GM18526 (cell line): ENCODE measurements around the gene MAPK10.

ENCODE experiments used
- POLR2A ChIP-seq: IDR thresholded peaks from 3 replicates; pipeline ENCODE4 v1.6.1; 2011; ENCODE audit not compliant: insufficient read length; ENCODE audit errors: extremely low read depth

MAPK10 gene

DNA sequence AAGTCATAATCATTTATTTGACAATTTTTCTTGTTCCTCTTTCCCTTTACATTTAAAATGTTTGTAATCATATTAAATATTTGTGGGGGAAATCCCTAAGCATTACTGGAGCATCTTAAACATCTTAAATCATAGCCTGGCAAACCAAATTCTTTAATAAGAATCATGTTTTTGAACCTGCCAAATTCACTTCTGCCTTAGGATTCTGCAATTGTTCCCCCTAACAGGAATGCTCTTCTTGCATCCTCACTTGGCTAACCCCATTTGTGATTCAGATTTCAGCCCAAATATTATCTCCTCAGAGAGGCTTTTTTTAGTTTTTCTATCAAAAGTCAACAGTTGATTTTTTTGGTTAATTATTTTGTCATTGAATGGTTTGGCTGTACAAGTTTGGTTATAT lies 241.1 kb downstream of the MAPK10 start:
- TF ChIP-seq POLR2A: no peak

DNA sequence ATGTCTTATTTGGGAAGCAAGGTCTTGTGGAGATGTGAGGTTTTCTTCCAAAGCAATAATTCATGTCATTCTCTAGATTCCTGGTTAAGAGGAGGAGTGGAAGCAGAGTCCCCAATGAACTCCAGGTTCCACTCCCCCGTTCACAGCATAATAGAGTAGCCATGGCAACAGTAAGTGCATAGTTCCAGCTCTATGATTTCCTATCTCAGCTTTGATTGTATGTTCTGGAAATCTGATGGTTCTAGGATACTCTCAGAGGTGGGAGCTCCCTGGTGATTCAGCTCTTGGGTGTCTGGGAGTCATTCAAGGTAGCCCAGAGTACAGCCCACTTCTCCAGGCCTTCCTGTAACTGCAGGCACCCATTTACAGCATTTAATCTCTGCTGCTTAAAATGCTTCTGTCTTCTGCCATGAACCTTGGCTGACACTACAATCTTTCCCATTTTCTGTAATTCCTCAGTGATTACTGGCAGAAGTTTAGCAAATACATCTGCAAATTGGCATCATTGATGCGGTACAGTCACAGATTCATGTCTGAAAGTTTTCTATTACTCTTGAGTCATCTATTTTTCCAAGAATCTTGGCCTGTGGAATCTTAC lies 242.0 kb downstream of the MAPK10 start:
- TF ChIP-seq POLR2A: no peak

DNA sequence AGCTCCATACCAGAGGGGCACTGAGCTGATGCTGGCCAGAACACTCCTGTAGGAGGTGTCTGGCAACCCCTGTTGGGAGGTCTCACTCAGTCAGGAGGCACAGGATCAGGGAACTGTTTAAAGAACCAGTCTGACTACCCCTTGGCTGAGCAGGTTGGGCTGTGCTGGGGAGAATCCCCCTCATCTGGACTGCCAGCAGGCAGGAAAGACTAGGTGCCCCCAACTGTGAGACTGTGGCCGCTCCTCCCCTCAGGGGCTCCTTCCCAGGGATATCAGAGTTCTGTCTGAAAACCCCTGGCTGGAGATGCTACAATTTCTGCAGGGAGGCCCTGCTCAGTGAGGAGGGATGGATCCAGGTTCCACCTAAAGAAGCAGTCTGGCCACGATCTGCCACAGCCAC lies 245.3 kb downstream of the MAPK10 start:
- TF ChIP-seq POLR2A: no peak

DNA sequence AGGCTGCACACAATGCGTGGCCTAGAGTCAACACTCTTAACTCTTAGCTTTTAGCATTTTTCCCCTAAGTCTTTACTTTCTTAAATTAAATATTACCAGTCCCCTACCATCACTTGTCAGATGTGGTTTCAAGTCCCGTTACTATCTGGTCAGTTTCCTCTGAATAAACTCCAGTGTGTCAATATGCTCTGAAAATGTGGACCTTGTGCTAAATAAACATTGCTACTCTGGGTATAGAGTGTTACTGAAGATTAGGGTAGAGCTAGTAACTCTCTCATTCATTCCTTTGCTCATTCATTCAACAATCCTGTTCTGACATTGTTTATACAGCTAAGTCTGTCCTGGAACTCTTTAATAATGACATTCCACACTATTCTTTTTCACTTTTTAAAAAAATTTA lies 251.0 kb downstream of the MAPK10 start:
- no peak for TF ChIP-seq POLR2A

DNA sequence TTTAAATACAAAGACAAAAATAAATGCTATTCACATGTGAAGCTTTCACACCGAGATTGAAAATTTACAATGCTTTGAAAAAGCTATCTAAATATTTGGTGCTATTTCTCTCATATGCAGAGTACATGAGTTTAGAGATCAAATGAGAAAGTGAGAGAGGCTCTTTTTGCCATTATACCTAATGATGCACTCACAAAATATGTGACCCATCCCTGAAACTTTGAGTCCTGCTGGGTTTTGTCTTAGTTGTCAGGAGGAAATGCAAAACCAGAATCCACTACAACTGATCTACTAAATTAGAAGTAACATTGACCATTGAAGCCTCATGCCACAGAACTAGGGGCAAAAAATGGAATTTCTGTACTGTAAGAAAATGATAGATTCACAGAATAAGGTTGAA lies 251.7 kb downstream of the MAPK10 start:
- TF ChIP-seq POLR2A: no peak

DNA sequence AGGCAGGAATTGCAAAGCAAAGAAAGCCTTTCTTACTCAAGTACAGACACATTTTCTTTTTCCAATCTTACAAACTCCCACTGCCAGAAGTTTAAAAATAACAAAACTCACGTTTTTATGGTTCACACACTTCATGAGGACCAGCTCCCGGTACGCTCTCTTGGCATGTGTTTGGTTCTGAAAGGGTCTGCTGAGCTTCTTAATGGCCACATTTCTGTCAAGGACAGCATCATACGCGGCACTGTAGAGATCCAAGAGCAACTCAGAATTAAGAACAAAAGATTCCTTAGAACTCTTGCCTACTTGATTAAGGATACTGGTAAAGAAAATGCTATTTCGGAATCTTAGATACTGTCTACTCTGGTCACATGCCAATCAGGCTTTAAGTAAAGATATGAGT lies 252.7 kb downstream of the MAPK10 start:
- TF ChIP-seq POLR2A: no peak

DNA sequence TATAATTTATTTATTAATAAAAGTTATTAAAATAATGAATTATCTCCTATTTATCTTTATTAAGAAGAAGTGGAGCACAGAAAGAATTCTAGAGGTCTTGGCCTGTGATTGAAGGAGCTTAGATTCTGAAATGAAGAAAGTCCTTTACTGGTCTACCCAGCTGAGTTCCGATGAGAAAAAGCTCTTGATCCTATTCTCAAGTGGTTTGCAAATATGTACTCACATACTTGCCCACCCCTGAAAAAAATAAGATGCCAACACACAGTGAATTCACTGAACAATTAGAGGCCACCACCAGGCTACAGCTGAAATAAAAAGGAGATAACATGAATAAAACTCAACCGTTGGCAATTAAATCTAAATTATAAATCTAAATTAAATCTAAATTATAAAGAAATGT lies 253.4 kb downstream of the MAPK10 start:
- TF ChIP-seq POLR2A: no peak

DNA sequence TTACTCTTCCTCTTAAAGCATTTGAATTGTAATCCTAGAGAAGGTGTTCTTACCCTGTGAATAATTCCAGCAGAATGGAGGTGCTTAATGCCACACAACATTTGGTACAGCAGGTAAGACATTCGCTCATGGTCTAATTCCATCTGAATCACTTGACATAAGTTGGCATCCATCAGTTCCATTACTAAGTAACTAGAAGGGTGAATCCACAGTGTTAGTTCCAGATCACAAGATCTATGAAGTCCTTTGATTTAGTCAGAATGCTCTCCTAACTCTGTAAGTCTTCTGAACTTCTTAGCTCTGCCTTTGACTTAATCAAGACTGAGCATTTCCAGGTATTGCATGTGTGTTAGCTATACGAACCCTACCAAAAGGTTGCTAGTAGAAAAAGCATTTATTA lies 258.0 kb downstream of the MAPK10 start:
- no peak for TF ChIP-seq POLR2A

DNA sequence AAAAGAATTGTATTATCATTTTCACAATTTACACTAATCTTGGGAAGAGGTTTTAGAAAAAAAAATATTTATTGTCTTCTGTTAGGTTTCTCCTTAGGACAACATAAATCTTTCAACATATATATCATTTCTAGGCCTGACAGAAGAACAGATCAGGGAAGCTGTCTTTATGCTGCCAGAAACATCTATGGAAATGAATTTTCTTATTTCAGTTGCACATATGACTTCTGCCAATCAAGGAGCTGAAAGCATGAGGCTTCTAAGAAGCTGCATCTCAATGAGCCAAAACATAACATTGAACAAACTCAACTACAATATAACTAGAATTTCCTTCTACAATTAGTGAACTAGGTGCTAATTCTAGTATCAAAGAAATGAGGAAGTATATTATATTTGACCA lies 258.4 kb downstream of the MAPK10 start:
- no peak for TF ChIP-seq POLR2A

DNA sequence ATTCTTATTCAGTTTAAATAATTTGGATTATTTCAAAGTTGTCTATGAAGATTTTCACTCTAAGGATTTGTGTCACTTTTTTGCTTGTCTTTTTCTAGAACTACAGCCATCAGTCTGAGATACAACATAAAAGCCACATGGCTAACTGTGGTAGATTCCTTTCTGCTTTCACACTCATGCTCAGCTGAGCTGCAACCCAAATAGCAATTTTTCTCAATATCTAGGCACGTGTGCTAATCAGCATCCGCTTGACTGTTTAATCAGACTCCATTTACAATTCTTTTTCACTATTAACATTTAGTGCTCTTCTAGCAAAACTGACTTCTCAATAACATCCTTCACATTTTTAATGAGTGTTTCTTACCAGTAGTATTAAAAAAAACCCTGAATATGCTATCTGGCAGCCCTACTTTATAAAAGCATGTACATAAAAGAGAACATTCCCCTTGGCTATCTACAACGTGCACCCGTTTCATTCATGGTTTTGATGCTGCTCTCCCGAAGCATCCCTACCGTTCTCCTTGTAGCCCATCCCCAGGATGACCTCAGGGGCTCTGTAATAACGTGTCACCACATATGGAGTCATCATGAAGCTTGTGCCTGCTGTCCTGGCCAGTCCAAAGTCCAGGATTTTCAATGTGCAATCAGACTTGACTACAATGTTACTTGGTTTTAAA lies 259.2 kb downstream of the MAPK10 start:
- TF ChIP-seq POLR2A: no peak

DNA sequence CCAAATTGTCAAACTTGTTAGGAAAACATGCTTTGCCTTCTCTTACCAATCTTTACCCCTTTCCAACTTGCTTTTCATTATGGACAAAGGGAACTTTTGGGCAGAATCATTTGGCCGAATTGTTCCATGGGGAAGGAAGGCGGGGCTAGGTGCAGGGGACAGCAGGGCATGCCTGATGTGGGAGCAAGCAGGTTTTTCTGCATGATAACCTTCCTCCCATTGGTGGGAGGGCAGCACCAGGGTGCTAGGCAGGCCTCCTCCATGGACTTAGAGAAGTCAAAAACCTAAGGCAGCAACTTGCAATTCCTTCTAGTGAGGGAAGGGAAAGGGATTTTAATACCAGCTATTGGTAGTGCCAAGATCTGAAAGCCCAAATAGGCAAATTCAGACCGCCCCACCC lies 260.5 kb downstream of the MAPK10 start:
- no peak for TF ChIP-seq POLR2A

DNA sequence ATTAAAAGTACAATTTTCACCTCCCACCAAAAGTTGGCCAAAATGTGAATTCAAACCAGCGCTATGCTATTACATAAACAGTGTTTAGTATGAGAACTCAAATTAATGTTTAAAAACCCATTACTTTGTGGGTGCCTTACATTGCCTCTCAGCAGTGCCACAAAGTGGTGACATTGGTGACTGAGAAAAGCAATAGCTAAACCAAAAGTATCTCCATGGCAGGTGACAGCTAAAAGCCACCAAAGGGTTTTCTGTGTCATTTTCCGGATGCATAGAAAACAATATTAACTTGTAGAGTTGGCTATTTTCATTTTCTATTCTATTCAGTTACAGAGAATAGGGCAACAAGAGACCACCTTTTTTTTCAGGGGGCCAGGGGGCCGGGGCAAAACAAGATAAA lies 261.2 kb downstream of the MAPK10 start:
- no peak for TF ChIP-seq POLR2A

DNA sequence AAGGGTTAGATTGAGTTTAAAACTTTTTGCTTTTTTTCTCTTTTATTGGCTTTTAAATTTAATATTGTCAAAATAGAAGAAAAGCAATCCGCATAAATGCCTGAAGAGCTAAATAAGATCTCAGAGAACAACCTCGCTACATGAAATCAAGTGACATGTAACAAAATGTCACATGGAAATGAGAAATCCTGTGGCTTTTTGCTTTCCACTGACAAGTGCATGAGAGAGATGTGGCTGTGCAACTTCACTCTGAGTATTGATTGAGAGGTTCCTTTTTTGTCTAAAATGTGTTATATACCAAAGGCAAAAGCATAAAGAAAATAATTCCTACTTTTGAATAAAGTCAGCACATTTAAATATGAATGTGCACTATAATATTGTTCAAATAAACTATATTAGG lies 263.5 kb downstream of the MAPK10 start:
- no peak for TF ChIP-seq POLR2A

DNA sequence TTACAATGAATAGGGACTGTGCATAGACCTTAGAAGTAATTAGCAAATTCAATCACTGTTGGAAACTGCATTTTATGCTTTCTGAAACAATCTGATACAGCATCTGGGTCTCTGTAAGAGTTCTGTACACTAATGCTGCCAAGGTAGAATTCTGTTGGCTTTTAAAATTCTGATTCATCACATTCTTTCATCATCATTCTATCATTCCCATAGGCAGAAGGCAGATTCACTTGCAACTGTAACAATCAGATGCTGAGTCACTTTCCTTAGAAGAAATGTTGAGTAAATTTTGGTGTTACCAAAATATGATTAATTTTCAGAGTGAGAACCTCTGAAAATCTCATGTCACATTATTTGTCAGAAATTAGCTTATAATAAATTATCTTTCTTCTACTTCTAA lies 267.2 kb downstream of the MAPK10 start:
- no peak for TF ChIP-seq POLR2A

DNA sequence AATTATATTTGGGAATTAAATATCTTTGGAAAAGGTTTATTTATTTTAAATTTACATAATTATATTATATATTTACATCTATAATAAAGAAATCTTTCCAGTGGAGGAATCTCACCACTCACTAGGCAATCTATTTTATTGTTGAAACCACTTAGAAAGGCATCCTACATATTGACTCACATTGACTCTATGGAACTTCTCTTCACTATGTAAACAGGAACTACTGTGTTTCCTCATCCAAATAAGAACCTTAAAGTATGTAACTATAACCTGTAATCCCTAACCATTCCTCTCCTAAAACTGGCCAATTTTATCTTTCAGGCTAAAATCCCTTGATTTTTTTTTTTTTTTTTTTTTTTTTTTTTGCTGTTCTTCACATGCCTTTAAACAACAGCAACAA lies 268.7 kb downstream of the MAPK10 start:
- no peak for TF ChIP-seq POLR2A

DNA sequence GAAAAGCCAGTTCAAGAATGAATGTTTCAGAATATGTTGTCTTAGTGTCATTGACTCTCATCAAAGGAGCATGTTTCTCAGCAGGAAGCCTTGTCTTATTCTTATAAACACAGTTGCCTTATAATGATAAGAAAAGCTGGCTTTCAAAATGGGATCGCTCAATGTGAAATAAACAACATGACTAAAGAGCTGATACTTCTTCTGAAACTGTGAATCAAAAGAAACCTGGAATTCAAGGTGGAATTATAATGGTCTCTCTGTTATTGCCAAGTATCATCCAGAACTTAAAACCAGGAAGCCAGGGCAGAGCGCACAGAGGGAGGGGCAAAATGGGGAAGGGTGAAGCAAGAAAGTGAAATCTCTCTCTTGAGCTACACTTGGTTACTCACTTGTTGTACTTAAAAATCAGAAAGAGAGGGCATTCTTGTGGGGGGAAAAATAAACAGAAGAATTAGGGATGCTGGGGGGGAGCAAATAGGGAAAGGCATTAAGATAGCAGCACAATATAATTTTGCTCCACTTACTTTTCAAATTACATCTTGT lies 270.0 kb downstream of the MAPK10 start:
- no peak for TF ChIP-seq POLR2A

DNA sequence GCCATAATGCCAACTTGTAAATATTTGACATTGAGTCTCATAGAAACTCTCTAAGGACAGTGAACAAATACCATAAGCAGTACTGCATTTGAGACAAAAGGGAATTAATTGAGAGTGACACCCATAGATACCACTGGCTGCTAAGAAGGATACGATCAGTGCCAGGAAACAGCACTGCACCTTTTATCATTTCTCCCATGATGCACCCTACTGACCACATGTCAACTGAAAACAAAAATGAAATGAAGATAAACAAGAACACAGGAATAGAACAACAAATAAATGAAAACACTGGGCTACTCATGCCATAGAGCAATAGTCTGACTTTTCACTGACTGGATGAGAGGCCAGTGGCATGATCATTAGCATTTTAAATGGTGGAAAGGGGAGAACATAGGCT lies 270.8 kb downstream of the MAPK10 start:
- no peak for TF ChIP-seq POLR2A

DNA sequence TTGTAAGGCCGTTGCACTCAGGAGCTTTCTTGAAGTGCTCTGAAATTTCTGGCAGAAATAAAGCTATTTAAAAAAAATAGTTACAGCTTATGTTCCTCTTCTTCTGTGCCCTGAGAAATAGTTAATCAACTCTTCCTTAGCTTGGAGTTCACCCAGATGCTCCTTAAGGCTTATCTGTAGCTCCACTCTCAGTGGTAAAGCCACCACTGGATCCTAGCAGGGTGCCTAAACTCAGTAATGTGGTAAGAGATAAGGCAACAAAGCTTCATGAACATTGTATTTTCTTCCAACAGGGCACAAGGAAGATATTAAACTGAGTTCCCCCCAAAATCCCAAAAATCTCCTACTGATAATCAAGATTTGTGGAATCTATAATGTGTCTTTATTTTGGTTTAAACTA lies 299.5 kb downstream of the MAPK10 start:
- TF ChIP-seq POLR2A: no peak

DNA sequence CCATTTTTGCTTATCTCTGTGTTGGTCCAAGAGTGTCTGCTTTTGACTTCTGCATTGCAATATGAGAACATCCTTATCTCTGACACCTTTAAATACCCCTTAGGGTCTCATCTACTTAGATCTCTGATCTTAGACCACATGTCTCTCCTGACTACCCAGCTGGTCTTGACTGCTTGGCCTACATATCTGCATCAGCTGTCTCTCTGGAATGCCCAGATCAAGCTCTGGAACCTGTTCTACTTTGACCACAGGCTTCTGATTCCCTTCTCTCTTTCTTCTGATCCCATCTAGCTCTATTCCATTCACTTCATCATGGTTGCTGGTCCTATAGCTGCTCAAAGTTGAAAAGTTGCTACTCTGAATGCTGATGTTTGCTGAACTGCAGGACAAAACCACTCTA lies 301.2 kb downstream of the MAPK10 start:
- TF ChIP-seq POLR2A: no peak
